K562 (cell line): Measurements from ENCODE around the gene CEP85L.

ENCODE experiments used
- CLOCK ChIP-seq: fragments of 250-450 bp; sonication (Bioruptor Pico); IDR thresholded peaks from 2 replicates; pipeline ENCODE4 v1.4.0; 2020; ENCODE audit warnings: mild to moderate bottlenecking, moderate library complexity, borderline replicate concordance
- CTCF ChIP-seq, 3 experiments: IDR thresholded peaks in 2 of 3; conservative IDR thresholded peaks in 1 of 3; 2 replicates each; pipeline ENCODE4 v1.5.1; 2011 to 2012; ENCODE audit warnings: low read length in 3 of 3, mild to moderate bottlenecking in 3 of 3, control low read depth in 2 of 3, improper control_type of control experiment in 1 of 3, inconsistent platforms in 1 of 3, low read depth in 1 of 3, mixed read lengths in 1 of 3, moderate library complexity in 1 of 3; ENCODE audit not compliant: insufficient read depth in 2 of 3
- JUN ChIP-seq, 2 experiments: sonication (generic) in 1 of 2; formaldehyde crosslinking in 1 of 2; IDR thresholded peaks; 2 replicates each; pipeline versions ENCODE4 v1.6.1 to v1.8.0; 2012 to 2022; ENCODE audit warnings: borderline replicate concordance in 2 of 2, mild to moderate bottlenecking in 2 of 2, improper control_type of control experiment in 1 of 2, low read depth in 1 of 2, low read length in 1 of 2, missing genetic modification reagents in 1 of 2
- NR2C2 ChIP-seq, 2 experiments: fragments of 200-800 bp in 1 of 2; sonication (Bioruptor generic) in 1 of 2; sonication (generic) in 1 of 2; formaldehyde crosslinking in 1 of 2; IDR thresholded peaks; 2 replicates each; pipeline versions ENCODE4 v1.6.1 to v1.8.0; 2016 to 2022; ENCODE audit warnings: mild to moderate bottlenecking in 1 of 2, missing compliant biosample characterization in 1 of 2, missing genetic modification characterization in 1 of 2, missing genetic modification reagents in 1 of 2
- SAFB ChIP-seq: fragments of 200-400 bp; formaldehyde crosslinking; IDR thresholded peaks from 2 replicates; pipeline ENCODE4 v1.6.1; 2017; ENCODE audit warnings: low read depth, low read length, borderline replicate concordance
- TCF7L2 ChIP-seq: fragments of 150-350 bp; IDR thresholded peaks from 2 replicates; pipeline ENCODE4 v1.6.1; 2016; ENCODE audit warnings: low read depth, mild to moderate bottlenecking, low read length, moderate library complexity
- ZNF23 ChIP-seq: fragments of 250-450 bp; sonication (Bioruptor Pico); IDR thresholded peaks from 2 replicates; pipeline ENCODE4 v1.4.0; 2020; ENCODE audit warnings: mild to moderate bottlenecking

GRCh38 chr6:118554698-118555097, 96.7 kb downstream of the CEP85L start:
- TF ChIP-seq CLOCK (no peak), CTCF (IDR thresholded peaks at IDR 0.05 in 2 of 3, conservative IDR thresholded peaks at IDR 0.05 in 1 of 3; ENCODE audit: insufficient read depth in 2 of 3, low read depth in 1 of 3, low read length in 3 of 3) (no peak), TCF7L2 (no peak), JUN (IDR thresholded peaks at IDR 0.05; ENCODE audit: borderline replicate concordance, low read depth, low read length) (no peak), JUN (CRISPR knock-in tag; IDR thresholded peaks at IDR 0.05; ENCODE audit: borderline replicate concordance) (no peak), ZNF23 (CRISPR knock-in tag) (no peak), NR2C2 (CRISPR knock-in tag; IDR thresholded peaks at IDR 0.05) (no peak), NR2C2 (tag; IDR thresholded peaks at IDR 0.05) (no peak), SAFB (no peak)
